Measurements from ENCODE around the gene YPEL1. TPM values are rescaled to one million over a fixed set of nuclear protein-coding genes. Genes with fewer than 3 reads are reported as not detected.

Gene YPEL1, protein sequence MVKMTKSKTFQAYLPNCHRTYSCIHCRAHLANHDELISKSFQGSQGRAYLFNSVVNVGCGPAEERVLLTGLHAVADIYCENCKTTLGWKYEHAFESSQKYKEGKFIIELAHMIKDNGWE
- 3.6 and 7.5 TPM in 2 replicates for total RNA-seq (2021)
- percentile 48 among the genes with signal in this experiment for Bru-seq, nascent RNA
- BruChase-seq, experiment 1, labeled RNA remaining after a 2-hour chase, result percentile 57 among the genes with signal in this experiment
- percentile 46 among the genes with signal in this experiment for BruChase-seq, experiment 2, labeled RNA remaining after a 6-hour chase
- long read RNA-seq, full-length matches to known transcripts, result 3 of 9 reads
- long read RNA-seq, partial matches to known transcripts, result 1 of 9 reads
- long read RNA-seq, other reads (novel, unspliced or antisense), result 5 of 9 reads

DNA sequence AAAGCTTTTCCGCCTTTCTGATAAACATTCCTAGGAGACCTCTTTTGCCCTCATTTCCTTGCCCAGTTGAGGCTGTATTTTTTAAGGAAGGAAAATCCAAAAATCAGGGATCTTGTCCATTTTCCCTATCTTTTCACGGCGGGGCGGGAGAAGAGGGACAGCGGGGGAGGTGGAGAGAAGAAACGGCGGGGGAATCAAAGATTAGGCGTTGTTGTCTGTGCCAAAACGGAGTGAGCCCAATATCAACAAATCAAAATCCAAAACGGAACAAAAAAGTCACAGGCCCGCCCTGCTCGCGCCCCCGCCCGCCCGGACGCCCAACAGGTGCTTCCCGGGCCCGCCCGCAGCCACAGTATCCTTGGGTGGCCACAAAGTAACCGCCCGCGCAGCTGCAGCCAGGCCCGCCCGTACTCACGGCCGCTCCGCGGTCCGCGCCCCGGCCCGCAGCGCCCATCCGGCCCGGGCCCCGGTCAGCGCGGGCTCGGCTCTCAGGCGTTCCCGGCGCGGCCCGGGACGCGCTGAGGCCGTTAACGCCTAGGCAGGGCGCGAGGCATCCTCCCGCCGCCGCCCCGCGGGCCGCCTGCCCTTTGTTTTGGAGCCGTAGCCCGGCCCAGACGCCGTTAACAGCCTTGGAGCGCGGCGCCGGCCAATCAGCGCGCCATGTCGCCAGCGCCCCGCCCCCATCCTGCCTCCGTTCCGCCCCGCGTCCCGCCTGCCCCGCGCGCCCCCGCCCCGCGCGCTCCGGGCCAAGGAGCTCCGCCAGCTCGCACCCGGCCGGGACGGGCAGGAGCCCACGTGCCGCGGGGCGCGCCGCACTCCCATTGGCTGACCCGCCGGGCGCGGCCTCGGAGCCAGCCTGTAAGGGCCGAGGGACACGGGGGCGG is at the start of gene YPEL1:
Gene YPEL1, minus strand, starts transcription at position 595 of the 884 bp plus-strand sequence. CDS start 25,050 bp downstream, outside the sequence.
- intact Hi-C loops (cut with micrococcal nuclease; ENCODE audit: unreplicated experiment), result no loop called here
- BruUV-seq (replicated peaks), result no TSS peak
- CTCF ChIA-PET, result interaction anchor here (0.9 kb wide), 1 partner anchor 203 kb away, joined by 4 read pairs; no protein-coding TSS in a partner anchor

DNA sequence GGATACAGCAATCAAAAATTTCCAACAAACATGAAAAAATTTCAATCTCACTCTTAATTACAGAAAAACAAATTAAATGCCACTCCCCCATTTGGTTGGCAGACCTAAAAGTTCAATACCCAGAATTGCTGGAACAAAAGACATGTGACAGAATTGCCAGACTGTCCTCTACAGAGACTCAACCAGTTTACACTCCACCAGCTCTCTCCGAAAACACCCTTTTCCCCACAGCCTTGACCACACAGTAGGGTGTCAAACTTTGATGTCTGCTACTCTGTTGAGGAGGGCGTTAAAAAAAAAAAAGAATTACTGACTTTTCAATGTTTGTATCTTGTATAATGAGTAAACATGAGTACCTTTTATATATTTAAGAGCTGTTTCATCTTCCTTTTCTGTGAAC is 44.7 kb upstream of the YPEL1 start:
- ChIA-PET POLR2A (ENCODE audit: low non-redundant PET) (no interaction called here), CTCF (interaction anchor here (0.6 to 0.7 kb wide), 3 partner anchors 19 to 131 kb away, joined by 3 read pairs; no protein-coding TSS in a partner anchor)
- TSS peak; percentile 14 for BruUV-seq (replicated peaks)
- H3K27ac ChIP-seq (ENCODE audit: low read depth, low read length, poor library complexity, severe bottlenecking), result no peak overlapping the region
- DNase-seq (ENCODE audit: low spot score), result no peak
- no peaks in the 10 kb centered on the region for H3K9me3 ChIP-seq (ENCODE audit: low read depth, low read length, poor library complexity, severe bottlenecking)
- H3K4me1 ChIP-seq (ENCODE audit: insufficient read depth, low read length, poor library complexity, severe bottlenecking), result peaks cover 6% of the 10 kb centered on the region
- intact Hi-C loops (cut with micrococcal nuclease; ENCODE audit: unreplicated experiment), result no loop called here
- H3K4me3 ChIP-seq (ENCODE audit: low read depth, low read length, poor library complexity, severe bottlenecking), result no peak overlapping the region
- H3K27me3 ChIP-seq (replicated peaks; ENCODE audit: insufficient read depth, low read depth, low read length, poor library complexity), result no peaks in the 10 kb centered on the region
- TF ChIP-seq, protein P1, sequence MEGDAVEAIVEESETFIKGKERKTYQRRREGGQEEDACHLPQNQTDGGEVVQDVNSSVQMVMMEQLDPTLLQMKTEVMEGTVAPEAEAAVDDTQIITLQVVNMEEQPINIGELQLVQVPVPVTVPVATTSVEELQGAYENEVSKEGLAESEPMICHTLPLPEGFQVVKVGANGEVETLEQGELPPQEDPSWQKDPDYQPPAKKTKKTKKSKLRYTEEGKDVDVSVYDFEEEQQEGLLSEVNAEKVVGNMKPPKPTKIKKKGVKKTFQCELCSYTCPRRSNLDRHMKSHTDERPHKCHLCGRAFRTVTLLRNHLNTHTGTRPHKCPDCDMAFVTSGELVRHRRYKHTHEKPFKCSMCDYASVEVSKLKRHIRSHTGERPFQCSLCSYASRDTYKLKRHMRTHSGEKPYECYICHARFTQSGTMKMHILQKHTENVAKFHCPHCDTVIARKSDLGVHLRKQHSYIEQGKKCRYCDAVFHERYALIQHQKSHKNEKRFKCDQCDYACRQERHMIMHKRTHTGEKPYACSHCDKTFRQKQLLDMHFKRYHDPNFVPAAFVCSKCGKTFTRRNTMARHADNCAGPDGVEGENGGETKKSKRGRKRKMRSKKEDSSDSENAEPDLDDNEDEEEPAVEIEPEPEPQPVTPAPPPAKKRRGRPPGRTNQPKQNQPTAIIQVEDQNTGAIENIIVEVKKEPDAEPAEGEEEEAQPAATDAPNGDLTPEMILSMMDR (conservative IDR thresholded peaks at IDR 0.05; ENCODE audit: low read depth, low read length), result no peak
- TF ChIP-seq EZH2 (IDR thresholded peaks at IDR 0.05; ENCODE audit: borderline replicate concordance, low read depth, low read length, poor library complexity, severe bottlenecking), result no peak
- H3K36me3 ChIP-seq (ENCODE audit: insufficient read depth, low read length, poor library complexity, severe bottlenecking), result peaks cover 9% of the 10 kb centered on the region

More for the DNA sequence above, at the start of gene YPEL1:
- Histone ChIP-seq H3K9me3 (ENCODE audit: low read depth, low read length, poor library complexity, severe bottlenecking) (no peaks in the 10 kb centered on the region), H3K27ac (ENCODE audit: low read depth, low read length, poor library complexity, severe bottlenecking) (peak within 1 kb of the TSS; percentile 55), H3K4me1 (ENCODE audit: insufficient read depth, low read length, poor library complexity, severe bottlenecking) (peaks cover 4% of the 10 kb centered on the region), H3K36me3 (ENCODE audit: insufficient read depth, low read length, poor library complexity, severe bottlenecking) (no peaks in the 10 kb centered on the region), H3K27me3 (replicated peaks; ENCODE audit: insufficient read depth, low read depth, low read length, poor library complexity) (no peaks in the 10 kb centered on the region), H3K4me3 (ENCODE audit: low read depth, low read length, poor library complexity, severe bottlenecking) (peak within 1 kb of the TSS; percentile 50)
- TF ChIP-seq EZH2 (IDR thresholded peaks at IDR 0.05; ENCODE audit: borderline replicate concordance, low read depth, low read length, poor library complexity, severe bottlenecking), result no peak
- TF ChIP-seq, protein P1 (conservative IDR thresholded peaks at IDR 0.05; ENCODE audit: low read depth, low read length), result no peak
- DNase-seq (ENCODE audit: low spot score), result peak; percentile 96
- POLR2A ChIA-PET (ENCODE audit: low non-redundant PET), result interaction anchor here (0.5 to 0.7 kb wide), 5 partner anchors 13 to 811 kb away, joined by 3 to 9 read pairs (median 4); no protein-coding TSS in a partner anchor

DNA sequence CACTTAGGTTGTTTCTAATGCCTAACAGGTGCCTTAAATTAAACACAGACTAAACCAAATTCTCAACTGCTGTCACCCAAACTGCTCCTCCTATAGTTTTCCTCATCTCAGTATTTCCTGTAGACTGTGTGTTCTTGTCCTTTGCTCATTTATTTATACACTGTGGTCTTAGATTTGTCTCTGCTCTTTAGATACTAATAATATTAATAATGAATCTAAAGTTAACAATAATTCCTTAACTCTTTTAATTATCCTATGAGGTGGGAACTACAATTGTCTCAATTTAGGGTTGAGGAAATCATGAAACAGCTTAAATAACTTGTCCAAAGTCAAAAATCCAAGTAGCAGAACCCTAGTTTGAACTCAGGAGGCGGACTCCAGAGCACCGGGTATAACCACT is 43.9 kb upstream of the YPEL1 start:
- H3K4me3 ChIP-seq (ENCODE audit: low read depth, low read length, poor library complexity, severe bottlenecking), result no peak overlapping the region
- no peaks in the 10 kb centered on the region for H3K27me3 ChIP-seq (replicated peaks; ENCODE audit: insufficient read depth, low read depth, low read length, poor library complexity)
- no peaks in the 10 kb centered on the region for H3K9me3 ChIP-seq (ENCODE audit: low read depth, low read length, poor library complexity, severe bottlenecking)
- peaks cover 9% of the 10 kb centered on the region for H3K36me3 ChIP-seq (ENCODE audit: insufficient read depth, low read length, poor library complexity, severe bottlenecking)
- no peak for TF ChIP-seq EZH2 (IDR thresholded peaks at IDR 0.05; ENCODE audit: borderline replicate concordance, low read depth, low read length, poor library complexity, severe bottlenecking)
- TF ChIP-seq, protein P1 (conservative IDR thresholded peaks at IDR 0.05; ENCODE audit: low read depth, low read length), result no peak
- DNase-seq (ENCODE audit: low spot score), result no peak
- ChIA-PET POLR2A (ENCODE audit: low non-redundant PET) (no interaction called here), CTCF (interaction anchor here (0.6 kb wide), 1 partner anchor 132 kb away, joined by 3 read pairs; no protein-coding TSS in a partner anchor)
- H3K4me1 ChIP-seq (ENCODE audit: insufficient read depth, low read length, poor library complexity, severe bottlenecking), result peaks cover 6% of the 10 kb centered on the region
- intact Hi-C loops (cut with micrococcal nuclease; ENCODE audit: unreplicated experiment), result no loop called here
- no TSS peak for BruUV-seq (replicated peaks)
- H3K27ac ChIP-seq (ENCODE audit: low read depth, low read length, poor library complexity, severe bottlenecking), result no peak overlapping the region

Data from A673 (cell line).